MG63 (cell line): ENCODE results near the gene PPP1R11. TPM values are rescaled to one million over a fixed set of nuclear protein-coding genes. Genes with fewer than 3 reads are reported as not detected.

Source experiments
- DNase-seq: peaks from one replicate; pipeline ENCODE4 v3.0.0-alpha.2; 2020
- H3K27me3 ChIP-seq: fragments of 250-450 bp; sonication (Bioruptor Pico); 2 replicates; pipeline ENCODE4 v1.5.1; 2020; ENCODE audit warnings: mild to moderate bottlenecking, moderate library complexity
- H3K36me3 ChIP-seq: fragments of 250-450 bp; sonication (Bioruptor Pico); 2 replicates; pipeline ENCODE4 v1.5.1; 2020; ENCODE audit warnings: mild to moderate bottlenecking, moderate library complexity
- H3K4me3 ChIP-seq: fragments of 250-450 bp; sonication (Bioruptor Pico); 2 replicates; pipeline ENCODE4 v1.5.1; 2020; ENCODE audit warnings: mild to moderate bottlenecking, moderate library complexity
- H3K9me3 ChIP-seq: fragments of 250-450 bp; sonication (Bioruptor Pico); 2 replicates; pipeline ENCODE4 v1.5.1; 2020; ENCODE audit warnings: mild to moderate bottlenecking, moderate library complexity
- total RNA-seq: library from RNA; depleted of rRNA; stranded (reverse); fragments of >200 nt; shearing (Covaris generic); gene quantifications from 2 replicates; pipeline ENCODE4 v1.2.3, GENCODE V29; 2014; ENCODE audit warnings: low replicate concordance

Gene PPP1R11
- total RNA-seq, 1 experiment from 2014 or later, result 47.2 TPM

DNA sequence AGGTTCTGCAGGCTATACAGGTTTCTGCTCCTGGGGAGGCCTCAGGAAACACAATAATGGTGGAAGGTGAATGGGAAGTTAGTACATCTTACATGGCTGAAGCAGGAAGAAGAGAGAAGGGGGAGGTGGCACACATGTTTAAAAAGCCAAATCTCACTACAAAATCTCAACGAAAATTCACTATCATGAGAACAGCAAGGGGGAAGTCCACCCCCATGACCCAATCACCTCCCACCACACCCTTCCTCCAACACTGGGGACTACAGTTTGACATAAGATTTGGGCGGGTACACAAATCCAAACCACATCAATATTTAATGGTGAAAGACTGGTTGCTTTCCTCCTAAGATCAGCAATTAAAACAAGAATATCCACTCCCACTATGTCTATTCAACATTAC is 19.8 kb upstream of the PPP1R11 start:
- no peaks in the 10 kb centered on the region for H3K27me3 ChIP-seq
- no peaks in the 10 kb centered on the region for H3K9me3 ChIP-seq
- no peak overlapping the region for H3K4me3 ChIP-seq
- H3K36me3 ChIP-seq, result no peaks in the 10 kb centered on the region
- no peak for DNase-seq

DNA sequence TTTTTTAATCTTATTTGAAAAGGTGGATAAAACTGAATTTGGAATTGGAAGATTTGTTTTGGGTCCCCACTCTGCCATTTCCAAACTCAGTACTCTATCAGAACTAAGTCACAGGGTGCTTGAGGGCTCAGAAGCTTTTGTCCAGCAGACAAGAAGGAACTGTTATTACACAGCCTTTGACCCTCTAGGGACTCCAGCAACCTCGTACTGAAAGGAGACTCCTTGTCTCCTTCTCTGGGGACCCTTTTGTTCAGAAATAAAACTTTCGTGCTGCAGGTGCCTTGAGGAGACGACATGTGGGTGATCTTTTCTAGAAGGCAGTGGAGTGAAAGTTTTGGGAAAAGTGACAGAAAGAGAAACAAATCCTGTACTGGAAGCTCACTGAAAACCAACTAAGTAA is 13.3 kb upstream of the PPP1R11 start:
- no peaks in the 10 kb centered on the region for H3K9me3 ChIP-seq
- no peaks in the 10 kb centered on the region for H3K27me3 ChIP-seq

DNA sequence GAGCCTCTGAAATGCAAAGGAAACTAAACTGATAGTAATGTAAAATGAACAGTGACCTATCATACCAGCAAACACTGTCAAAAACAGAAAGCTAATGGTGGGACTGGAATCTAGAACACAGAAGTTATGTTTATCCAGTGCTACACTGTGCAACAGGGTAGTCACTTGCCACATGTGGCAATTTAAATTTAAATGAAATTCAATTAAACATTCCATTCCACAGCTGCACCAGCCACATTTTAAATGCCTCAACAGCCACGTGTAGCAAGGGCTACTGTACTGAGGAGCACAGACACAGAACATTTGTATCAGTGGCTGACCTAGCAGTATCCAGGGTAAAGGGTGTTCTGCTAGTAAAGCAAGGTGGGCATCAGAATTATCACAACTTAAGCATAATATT is 11.5 kb upstream of the PPP1R11 start:
- Histone ChIP-seq H3K9me3 (no peaks in the 10 kb centered on the region), H3K36me3 (no peaks in the 10 kb centered on the region), H3K4me3 (no peak overlapping the region), H3K27me3 (no peaks in the 10 kb centered on the region)
- no peak for DNase-seq

More for the DNA sequence above, 13.3 kb upstream of the PPP1R11 start:
- Histone ChIP-seq H3K36me3 (no peaks in the 10 kb centered on the region), H3K4me3 (no peak overlapping the region)
- no peak for DNase-seq

DNA sequence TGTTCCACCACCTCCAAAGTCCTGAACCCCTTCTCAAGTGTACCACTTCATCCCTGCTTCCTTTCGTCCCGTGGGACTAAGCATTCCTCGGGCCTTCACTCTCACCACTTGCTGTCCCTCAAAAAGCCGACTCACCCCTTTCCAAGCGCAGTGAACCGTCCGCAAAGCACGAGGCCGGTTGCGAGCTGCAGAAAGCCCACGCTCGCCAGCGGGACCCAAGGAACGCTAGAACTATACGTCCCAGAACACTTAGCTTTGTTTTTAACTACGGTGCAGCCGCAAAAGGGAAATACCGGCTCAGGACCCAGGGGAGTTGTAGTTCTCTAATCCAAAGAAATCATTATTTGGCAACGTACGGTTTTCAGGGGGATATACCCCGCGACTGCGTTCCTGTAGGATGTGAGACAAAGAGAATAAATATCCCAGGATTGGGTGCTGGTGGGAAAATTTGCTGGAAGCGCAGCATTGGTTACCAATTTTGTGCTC is 6.3 kb upstream of the PPP1R11 start:
- H3K36me3 ChIP-seq, result peaks cover 11% of the 10 kb centered on the region; the same call in 1 of the 2 replicates
- H3K4me3 ChIP-seq, result peak overlapping the region; percentile 87
- DNase-seq, result peak; percentile 15
- H3K27me3 ChIP-seq, result no peaks in the 10 kb centered on the region
- H3K9me3 ChIP-seq, result no peaks in the 10 kb centered on the region

DNA sequence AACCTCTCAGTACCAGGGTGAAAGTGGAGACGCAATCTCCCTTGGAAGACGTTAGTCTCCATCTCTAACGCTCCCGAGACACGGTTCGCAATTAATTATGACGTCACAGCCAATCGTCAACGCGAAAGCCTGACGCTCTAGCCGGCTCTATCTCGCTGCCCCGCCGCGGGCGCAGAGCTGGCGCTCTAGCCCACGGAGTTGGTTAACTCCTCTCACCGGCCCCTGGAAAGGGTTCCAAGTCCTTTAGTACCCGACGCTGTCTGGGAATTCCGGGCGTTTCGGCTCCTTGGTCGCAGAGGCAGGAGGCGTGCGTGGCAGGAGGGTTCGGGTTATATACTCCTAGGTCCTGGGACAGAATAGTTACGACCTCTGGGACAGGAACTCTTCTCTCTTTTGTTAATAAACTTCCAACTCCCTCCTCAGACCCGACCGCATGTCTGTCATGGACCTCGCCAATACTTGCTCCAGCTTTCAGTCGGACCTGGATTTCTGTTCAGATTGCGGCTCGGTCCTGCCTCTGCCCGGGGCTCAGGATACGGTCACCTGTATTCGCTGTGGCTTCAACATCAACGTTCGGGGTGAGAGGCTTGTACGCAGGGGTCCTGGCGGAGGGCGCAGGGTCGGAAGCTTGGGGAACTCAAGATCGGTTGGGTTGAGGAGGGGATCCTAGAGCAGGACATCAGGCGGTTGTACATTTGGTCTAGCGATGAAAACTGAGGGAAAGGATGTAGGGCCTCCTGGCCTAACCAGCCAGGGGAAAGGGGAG is 5.7 kb upstream of the PPP1R11 start, which contains the start of gene POLR1H:
TSS of gene POLR1H (plus strand) at position 174 of the 766 bp plus-strand sequence. CDS start at position 434, 260 bp downstream.
- Histone ChIP-seq H3K9me3 (no peaks in the 10 kb centered on the region), H3K27me3 (no peaks in the 10 kb centered on the region), H3K36me3 (peaks cover 13% of the 10 kb centered on the region; the same call in 1 of the 2 replicates), H3K4me3 (peak within 1 kb of the TSS; percentile 87)
- peak; percentile 91 for DNase-seq

DNA sequence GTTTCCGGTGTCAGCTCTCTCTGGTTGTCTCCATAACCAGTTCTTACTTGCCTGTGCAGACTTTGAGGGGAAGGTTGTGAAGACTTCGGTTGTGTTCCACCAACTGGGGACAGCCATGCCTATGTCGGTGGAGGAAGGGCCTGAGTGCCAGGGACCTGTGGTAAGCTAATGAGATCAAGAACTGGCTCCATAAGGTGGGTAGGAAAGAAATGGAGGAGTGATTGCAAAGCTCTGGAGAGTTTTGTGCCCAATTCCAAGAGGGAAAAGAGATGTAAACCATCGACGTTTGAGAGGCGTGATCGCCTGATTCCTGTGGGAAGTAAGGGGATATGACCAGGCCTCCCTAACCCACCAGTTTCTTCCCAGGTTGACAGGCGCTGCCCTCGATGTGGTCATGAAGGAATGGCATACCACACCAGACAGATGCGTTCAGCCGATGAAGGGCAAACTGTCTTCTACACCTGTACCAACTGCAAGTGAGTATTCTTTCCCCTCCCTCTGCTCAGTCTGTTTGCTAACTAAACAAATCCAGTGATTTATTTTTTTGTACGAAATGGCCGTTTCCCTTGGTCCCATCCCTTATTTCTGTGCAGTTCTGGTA is 5.0 kb upstream of the PPP1R11 start:
- Histone ChIP-seq H3K4me3 (peak overlapping the region; percentile 87), H3K27me3 (no peaks in the 10 kb centered on the region), H3K36me3 (peaks cover 14% of the 10 kb centered on the region; the same call in 1 of the 2 replicates), H3K9me3 (no peaks in the 10 kb centered on the region)
- no peak for DNase-seq

DNA sequence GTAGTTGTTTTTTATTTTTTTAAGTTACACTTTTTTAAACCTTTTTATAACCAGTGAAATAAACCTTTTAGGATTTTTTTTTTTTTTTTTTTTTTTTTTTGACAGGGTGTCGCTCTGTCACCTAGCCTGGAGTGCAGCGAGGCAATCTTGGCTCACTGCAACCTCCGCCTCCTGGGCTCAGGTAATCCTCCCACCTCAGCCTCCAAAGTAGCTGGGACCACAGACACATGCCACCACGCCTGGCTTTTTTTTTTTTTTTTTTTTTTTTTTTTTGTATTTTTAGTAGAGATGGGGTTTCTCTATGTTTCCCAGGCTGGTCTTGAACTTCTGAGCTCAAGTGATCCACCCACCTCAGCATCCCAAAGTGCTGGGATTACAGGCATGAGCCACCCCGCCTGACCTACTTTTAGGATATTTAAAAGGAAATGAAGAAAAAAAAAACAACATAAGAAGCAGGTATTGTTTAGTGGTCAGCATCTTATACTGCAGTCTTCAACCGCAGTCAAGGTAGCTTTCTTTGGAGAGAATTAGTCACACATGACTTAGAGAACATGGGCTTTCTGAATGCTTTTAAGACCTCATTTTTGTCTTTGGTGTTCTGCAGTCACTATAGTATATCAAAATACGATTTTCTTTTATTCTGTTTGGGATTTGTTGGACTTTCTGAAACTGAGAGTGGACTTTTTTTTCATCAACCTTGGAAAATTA is 4.4 kb upstream of the PPP1R11 start:
- DNase-seq, result no peak
- Histone ChIP-seq H3K9me3 (no peaks in the 10 kb centered on the region), H3K4me3 (peak overlapping the region; percentile 87; the same call in 1 of the 2 replicates), H3K36me3 (peaks cover 14% of the 10 kb centered on the region; the same call in 1 of the 2 replicates), H3K27me3 (no peaks in the 10 kb centered on the region)

DNA sequence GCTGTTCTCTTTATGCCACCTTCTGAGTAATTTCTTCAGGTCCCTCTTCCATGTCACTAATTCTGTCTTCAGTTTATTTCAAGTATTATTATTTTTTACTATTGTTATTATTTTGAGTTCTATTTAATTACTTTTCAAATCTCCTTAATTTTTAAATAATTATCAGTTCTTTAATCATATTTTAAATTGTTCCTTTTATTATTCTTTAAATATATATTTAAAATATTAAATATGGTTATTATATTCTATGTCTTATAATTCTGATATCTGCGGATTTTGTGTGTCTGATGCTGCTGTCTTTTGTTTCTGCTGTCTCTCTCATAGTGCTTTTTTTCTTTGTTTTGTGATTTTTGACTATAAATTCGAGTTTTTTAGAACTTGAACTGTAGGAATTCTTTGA is 3.7 kb upstream of the PPP1R11 start:
- no peaks in the 10 kb centered on the region for H3K27me3 ChIP-seq
- peaks cover 14% of the 10 kb centered on the region; the same call in 1 of the 2 replicates for H3K36me3 ChIP-seq
- DNase-seq, result no peak
- H3K4me3 ChIP-seq, result no peak overlapping the region
- H3K9me3 ChIP-seq, result no peaks in the 10 kb centered on the region

DNA sequence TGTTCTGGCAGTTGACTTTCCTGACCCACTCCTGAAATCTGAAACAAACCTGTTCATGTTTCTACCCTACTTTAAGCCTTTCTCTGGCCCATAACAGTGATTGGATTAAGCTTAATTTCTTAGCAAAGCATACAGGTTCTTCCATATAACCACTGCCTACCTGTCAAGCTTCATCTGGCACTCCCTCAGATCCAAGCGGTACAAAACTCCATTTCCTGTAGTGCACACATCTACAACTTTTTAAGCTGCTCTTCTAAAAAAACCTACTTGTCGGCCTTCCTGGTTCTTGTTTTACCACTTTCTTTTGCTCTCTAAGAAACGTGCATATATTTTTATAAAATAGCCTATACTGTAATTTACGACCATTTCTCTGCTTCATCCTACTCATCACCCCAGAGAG is 916 bp upstream of the PPP1R11 start:
- H3K36me3 ChIP-seq, result peaks cover 14% of the 10 kb centered on the region; the same call in 1 of the 2 replicates
- no peak for DNase-seq
- no peaks in the 10 kb centered on the region for H3K27me3 ChIP-seq
- peak overlapping the region; percentile 67 for H3K4me3 ChIP-seq
- H3K9me3 ChIP-seq, result no peaks in the 10 kb centered on the region

DNA sequence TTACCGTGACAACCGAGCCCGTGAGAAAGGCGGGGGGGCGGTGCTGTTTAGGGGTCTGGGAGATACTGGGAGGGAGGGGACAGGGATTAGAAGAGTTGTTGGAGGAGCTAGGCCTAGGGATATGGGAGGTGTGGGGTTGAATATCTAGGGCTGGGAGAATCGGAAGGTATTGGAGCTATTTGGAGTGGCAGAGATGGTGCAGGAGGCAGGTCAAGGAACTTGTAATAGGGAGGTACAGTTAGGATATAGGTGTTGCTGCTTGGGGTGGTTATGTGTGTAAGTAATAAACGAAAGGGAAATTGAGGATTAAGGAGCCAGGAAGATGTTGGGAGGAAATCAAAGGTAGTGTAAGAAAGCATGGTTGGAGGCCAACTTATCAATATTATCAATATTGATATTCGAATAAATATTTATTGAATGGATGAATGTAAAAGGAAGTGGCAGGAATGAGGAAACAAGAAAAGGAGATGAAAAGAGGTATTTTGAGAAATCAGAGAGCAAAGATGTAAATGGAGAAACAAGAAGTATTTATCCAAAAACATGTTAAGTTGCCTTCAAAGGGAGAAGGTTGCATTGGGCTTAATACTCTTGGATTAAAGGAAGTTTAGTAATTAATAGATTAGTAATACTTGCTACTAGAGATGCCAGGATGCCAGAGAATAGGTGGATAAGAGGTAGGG is 602 bp downstream of the PPP1R11 start:
- H3K9me3 ChIP-seq, result no peaks in the 10 kb centered on the region
- peaks cover 14% of the 10 kb centered on the region; the same call in 1 of the 2 replicates for H3K36me3 ChIP-seq
- peak overlapping the region; percentile 67 for H3K4me3 ChIP-seq
- DNase-seq, result no peak
- no peaks in the 10 kb centered on the region for H3K27me3 ChIP-seq

DNA sequence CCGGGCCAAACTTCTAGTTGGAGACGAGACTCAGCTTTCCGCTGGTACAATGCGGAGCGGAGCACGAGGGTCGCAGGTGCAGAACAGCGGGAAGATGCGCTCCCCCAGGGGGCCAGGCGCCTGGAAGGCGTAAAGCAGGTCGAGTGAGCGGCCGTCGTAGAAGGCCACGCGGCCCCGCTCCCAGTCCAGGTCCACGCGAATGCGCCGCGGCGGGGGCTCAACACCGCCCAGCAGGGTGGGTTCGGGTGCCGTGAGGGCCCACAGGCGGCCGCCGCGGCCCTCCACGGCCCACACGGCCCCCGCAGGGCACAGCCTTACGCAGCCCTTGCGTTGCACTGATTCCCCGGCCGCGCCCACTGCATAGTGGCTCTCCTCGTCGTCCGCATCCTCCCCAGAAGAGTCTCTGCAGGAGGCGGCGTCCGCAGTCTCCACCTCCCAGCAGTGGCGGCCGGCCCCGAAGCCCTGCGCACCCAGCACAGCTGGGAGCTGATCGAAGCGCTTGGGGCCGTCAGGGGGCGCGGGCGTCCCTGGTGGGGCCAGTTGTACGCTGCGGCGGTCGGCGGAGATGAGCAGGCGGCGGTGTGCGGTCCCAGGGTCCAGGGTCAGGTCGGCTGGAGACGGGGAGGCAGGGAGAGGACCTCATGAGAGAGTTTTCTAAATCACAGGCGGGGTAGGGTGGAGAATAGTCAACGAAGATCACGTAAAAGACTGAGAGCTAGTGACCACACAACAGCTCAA is 4.3 kb downstream of the PPP1R11 start:
- H3K36me3 ChIP-seq, result peaks cover 1% of the 10 kb centered on the region; the same call in 1 of the 2 replicates
- no peak for DNase-seq
- H3K27me3 ChIP-seq, result no peaks in the 10 kb centered on the region
- no peaks in the 10 kb centered on the region for H3K9me3 ChIP-seq
- H3K4me3 ChIP-seq, result no peak overlapping the region

DNA sequence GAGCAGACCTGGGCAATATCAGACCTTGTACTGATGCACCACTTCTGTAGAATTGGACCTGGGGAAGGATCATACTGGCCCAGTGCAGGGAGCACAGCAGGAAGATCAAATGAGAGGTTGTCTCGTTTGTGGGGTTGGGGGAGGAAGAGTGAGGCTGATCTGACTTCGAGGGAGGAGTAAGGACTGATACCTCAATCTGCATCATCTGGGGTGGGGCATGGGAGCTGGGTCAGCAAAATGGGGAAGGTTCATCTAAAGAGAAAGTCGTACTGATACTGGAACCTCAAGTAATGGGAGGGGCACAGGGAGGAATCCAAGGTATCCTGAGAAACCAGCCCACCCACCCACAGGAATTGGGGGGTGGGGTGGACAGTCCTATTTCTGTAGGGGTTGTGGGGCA is 4.9 kb downstream of the PPP1R11 start:
- Histone ChIP-seq H3K27me3 (no peaks in the 10 kb centered on the region), H3K9me3 (no peaks in the 10 kb centered on the region), H3K4me3 (no peak overlapping the region), H3K36me3 (no peaks in the 10 kb centered on the region; the same call in 1 of the 2 replicates)
- no peak for DNase-seq

DNA sequence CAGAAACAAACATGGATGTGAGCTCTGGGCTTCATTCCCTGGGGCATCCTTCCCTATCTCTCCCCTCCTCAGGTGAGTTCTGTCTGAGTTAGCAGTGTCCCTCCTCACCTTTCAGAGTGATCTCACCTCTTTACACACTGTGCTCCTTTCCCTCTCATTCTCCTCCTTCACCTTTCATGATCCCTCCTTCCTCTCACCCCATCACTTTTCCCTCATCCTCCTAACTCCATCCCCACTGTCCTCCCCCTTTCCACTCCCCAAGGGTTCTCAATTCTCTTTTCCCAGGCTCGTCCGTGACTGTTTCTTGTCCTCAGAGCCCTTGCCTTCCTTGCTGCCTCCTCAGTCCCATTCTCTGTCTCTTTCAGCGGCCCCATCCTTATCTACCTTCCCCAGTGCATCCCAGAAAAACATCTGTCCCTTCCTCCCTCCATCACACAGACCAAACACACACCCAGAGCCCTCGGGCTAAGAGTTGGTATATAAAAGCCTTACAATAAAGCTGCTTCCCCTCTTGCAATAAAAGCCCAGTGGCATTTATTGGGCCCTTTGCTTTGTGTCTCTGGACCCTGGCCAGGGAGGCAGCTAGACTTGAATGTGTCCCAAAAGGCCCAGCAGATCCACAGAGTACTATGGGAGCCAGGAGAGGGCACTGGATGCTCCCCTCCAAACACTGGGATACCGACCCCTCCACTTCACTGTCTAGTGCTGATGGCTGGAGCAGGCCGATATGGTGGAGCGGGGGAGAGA is 6.7 kb downstream of the PPP1R11 start:
- H3K27me3 ChIP-seq, result no peaks in the 10 kb centered on the region
- DNase-seq, result no peak
- no peak overlapping the region for H3K4me3 ChIP-seq
- H3K36me3 ChIP-seq, result no peaks in the 10 kb centered on the region
- no peaks in the 10 kb centered on the region for H3K9me3 ChIP-seq

DNA sequence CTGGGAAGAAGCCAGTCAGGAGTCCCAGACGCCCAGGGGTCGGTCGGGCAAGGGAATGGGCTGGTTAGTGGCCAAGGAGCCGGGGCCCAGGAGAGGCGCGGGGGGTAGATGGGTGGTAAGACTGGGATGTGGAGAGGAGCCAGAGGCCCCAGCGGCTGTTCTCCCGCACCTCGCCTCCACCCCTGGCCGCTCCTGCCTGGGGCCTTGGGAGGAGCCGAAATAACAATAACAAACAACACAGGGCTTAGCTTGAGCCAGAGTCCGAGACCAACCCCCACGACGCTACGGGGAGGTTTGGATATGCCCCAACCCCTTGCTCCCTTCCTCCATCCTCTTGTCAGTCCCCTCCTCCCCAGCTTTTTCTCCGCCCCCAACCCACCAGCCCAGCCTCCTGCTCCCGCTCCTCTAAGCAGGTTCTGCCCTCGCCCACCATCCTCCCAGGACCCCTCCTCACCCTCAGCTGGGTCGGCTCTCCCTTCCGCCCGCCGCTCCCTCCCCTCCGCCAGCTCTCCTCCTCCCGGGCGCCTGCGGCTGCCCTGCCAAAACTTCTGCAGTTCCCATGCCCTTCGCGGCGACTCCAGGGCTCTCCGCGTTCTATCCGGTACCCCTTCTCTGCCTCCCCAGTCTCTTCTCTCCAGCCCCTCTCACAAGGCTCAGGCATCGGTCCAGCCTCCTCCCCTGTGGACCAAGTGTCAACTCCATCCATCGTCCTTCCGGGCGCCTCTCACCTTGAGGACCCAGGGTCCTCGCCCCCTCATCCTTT is 7.5 kb downstream of the PPP1R11 start:
- no peak overlapping the region for H3K4me3 ChIP-seq

More for the DNA sequence above, 7.5 kb downstream of the PPP1R11 start:
- DNase-seq, result no peak
- Histone ChIP-seq H3K27me3 (no peaks in the 10 kb centered on the region), H3K36me3 (no peaks in the 10 kb centered on the region), H3K9me3 (no peaks in the 10 kb centered on the region)
